Kidney capillary endothelial cell (primary cell): ENCODE data around the gene MAEA.

Experiments used
- DNase-seq: peaks from one replicate; pipeline ENCODE4 v3.0.0-alpha.2; 2018; ENCODE audit warnings: low spot score

Gene MAEA

DNA sequence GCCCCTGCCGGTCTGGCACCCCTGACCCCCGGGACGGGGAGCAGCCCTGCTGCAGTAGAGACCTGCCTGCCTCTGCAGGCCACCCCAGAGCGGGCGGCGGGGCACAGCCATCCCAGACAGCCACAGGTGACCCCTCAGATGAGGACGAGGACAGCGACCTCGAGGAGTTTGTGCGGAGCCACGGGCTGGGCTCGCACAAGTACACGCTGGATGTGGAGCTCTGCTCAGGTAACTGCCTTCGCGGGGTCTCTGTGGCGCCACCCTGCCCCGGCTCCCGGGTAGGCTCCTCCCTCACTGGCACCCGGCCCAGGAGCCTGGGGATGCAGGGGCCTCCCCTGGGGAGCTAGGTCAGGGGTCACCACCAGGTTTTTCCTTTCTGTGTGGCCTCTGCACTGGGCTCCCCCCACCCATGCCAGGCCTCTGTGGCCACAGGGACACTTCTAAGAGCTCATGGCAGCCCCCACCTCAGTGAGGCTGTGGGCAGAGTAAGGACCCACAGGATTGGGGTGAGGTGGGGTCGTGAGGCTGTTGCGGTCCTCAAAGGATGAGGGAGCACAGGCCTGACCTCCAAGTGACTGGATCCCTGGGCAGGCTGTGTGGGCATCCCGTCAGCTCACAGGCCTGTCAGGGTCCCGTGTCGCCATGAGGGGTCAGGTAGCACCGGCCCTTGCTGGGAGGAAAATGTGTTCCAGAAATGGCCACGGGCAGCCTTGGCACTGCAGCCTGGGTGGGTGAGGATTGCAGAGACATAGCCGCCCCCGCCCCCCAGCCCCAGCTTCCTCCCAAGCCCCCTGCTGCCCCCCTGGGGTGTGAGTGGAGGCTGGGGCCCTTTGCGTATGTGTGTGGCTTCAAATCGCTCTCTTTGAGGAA lies 63.7 kb downstream of the MAEA start:
- DNase-seq: no peak

DNA sequence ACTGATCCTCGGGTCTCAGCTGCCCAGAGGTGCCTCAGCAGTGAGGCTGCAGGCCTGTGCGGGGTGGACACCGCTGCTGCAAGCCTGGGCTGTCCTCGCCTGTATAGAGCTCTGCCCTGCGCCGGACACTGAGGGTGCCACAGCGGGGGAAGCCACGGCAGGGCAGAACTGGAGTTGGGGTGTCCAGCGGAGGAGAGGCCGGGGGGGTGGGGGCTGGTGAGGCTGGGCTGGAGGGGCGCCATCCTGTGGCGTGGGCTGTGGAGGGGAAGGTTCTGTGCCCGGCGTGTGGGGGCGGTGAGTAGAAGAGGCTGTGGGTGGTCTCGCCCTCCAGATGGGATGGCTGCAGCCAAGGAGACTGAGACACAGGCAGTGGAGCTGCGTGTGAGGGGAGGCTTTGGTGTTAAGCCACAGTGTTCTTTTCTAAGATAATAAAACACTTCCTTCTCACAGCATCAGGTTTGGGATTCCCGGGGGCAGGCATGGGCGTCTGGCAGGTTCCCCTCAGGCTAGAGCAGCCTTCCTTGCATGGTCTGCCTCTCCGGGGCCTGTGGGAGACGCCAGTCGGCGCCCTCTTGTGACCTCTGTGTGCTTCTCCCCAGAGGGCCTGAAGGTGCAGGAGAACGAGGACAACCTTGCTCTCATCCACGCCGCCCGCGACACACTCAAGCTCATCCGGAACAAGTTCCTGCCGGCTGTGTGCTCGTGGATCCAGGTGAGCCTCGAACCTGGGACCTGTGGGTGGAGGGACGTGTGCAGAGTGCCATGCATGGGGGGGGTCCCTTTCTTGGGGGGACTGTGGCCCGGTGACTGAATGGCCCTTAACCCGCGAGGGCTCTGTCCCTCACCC lies 64.7 kb downstream of the MAEA start:
- no peak for DNase-seq

DNA sequence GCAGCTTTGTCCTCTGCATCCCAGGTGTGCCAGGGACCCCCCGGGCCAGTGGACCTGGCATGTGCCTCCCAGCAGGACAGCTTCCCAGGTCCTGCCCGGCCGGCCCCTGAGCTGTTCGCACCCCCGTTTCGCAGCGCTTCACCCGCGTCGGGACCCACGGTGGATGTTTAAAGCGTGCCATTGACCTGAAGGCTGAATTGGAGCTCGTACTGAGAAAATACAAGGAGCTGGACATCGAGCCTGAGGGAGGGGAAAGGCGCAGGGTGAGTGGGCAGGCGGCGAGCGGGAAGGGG lies 65.2 kb downstream of the MAEA start:
- no peak for DNase-seq

- DNase-seq: no peak
Observed at GRCh38 chr4:1355378-1355777, 65.7 kb downstream of the MAEA start.

- peak; percentile 58 for DNase-seq
Observed at GRCh38 chr4:1356181-1356998, 66.7 kb downstream of the MAEA start.

DNA sequence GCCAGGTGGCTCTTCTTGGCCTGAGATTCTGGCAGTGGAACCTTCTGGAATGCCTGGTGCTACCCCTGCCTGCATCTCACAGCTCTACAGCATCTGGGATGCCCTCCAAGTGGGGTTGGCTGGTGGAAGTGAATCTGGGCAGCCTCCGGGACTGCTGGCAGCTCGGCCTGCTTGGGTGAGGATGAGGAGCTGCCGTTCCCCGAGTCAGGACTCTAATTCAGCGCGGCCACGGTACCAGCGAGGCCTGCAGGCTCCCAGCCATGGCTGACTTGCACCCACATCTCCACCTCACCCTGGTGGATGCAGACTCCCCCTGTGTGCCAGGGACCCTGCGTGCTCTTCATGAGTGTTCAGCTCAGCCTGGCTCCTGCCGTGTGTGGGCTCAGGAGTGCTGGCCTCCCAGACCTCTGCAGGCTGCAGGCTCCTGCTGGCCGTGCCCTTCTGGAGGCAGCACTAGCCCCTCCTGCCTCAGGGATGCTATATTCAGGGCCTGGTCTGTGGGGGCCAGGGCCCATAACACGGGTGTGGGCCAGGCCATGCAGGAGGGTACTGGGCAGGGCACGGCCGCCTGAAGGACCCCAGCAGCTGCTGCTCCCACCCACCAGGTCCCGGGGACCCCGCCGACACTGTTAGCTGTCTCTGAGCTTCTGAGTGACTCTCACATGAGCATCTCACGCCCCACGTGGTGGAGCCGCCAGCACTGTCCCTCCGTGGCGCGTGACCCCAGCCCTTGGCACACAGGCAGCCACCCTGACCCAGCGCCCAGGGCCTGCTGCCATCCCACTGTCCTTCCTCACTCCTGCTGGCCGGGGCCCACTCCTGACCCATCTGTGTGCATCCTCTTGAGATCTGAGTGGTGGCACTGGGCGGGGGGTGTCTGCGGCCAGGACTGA lies 67.9 kb downstream of the MAEA start:
- DNase-seq: no peak

DNA sequence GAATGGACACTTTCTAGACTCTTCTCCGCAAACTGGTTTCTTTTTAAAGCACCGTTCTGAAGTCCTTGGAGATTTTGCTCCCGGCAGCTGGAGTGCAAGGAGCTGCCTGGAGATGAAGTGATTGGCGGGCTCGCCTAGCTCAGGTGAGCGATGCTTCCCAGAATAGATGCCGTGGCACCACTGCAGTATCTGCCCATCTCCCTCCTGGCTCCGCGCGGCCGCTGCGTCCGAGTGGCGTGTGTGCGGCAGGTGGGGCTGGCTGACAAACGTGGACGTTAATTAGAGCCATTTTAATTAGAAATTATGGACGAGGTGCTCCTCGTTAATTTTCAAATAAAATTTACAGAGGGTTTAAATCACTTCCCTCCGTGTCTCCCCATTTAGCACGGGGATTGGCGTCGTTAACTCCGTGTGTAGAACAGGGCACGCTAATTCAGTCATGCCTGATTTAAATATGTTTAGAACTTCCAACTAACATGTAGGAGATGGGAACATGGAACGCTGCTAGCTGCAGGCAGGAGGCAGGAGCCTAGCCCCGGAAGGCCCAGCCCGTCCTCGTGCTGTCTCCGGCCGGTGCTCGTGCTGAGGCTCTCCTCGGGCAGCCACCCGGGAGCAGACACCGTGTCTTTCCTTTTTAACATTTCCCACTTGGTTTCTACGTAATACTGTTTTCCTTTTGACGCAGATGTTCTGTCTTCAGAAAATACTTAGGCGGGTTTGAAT lies 68.9 kb downstream of the MAEA start:
- DNase-seq: no peak

- DNase-seq: no peak
Observed at GRCh38 chr4:1359144-1359501, 69.4 kb downstream of the MAEA start.

DNA sequence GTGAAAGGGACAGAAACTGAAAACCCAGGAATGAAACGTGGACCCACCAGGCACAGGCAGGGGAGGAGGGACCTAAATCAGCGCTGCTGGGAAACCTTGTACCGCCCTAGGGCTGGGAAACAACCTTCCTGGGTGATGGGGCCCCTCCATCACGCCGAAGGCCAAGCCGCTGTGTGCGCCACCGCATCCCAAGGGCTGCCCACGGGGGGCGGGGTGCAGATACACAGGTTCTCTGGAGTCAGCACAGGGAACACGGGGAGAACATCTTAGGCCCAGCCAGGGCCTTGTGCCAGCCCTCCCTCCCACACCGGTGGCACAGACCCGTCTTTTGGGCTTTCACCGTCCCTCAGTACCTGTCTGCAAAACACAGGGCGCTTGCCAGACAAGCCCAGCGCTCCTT lies 70.3 kb downstream of the MAEA start:
- DNase-seq: no peak

DNA sequence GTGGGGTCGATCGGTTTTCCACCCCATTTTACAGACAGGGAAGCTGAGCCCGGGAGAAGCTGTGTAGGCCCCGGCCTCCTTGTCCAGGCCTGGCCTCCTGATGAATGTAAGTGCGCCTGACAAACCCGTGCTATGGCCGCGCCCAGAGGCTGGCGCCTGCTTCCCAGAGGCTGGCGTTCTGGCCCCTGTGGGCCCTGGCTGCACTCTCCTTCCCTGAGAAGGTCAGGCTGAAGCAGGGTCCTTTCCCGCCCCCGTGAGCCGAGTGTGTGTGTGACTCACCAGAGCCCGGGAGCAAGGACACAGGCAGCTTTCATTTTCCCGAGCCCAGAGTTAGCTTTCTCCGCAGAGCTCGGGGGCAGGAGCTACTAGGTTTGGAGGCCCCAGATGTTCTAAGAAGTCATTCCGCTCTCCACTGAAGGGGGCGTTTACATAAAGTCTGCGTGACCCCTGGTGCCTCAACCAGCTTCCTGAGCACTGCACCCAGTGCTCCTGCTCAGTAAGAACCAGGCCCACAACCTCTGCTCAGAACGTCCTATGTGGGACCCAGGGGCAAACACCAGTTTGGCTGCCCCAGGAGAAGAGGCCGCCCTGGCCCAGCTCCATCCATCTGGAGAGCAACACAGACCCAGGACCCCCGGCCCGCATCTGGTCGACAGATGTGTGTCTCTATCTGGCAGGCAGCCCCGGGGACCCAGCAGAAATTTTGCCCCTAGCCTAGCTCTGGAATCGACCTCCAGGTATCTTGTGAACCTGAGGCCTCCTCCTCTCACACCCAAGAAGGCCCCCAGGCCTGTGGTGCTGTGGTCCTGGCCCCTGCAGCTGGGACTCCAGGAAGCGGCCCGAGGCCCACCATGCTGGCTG lies 71.0 kb downstream of the MAEA start:
- DNase-seq: no peak

GRCh38 chr4:1361431-1361830 lies 71.7 kb downstream of the MAEA start:
- DNase-seq: no peak

DNA sequence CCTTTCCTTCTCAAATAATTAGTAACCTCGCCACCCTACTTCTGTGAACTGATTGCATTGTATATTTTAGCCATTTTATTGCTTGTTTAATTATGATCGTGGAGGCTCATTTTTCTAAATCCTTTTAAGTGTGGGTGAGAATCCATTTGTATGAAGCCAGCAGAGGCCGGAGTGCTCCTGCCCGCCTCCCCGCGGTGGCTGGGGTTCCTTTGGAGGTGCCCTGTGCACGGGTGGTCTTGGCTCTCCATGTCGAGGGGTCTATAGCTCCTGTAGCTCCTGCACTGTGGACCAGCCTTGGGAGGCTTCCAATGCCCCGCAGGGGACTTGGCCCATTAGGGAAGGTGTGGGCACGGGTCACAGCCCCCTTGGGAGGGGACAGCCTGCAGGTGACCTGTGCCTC lies 72.4 kb downstream of the MAEA start:
- no peak for DNase-seq

- no peak for DNase-seq
Observed at GRCh38 chr4:1362521-1362920, 72.8 kb downstream of the MAEA start.

GRCh38 chr4:1363513-1363912 lies 73.8 kb downstream of the MAEA start:
- no peak for DNase-seq

DNA sequence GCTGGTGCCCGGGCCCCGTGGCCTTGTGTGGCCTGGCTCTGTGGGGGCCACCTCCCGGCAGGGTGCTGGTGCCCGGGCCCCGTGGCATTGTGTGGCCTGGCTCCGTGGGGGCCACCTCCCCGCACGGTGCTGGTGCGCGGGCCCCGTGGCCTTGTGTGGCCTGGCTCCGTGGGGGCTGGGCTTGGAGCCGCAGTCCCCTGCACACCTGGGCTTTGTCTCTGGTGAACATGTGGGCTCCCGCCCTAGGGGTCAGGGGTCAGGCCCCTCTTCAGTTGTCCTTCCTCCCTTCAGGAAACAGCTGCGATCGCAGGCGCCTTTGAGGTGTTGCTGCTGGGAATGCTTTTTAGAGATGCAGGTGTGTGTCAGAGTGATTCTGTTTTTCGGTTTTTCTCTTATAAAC lies 74.5 kb downstream of the MAEA start:
- DNase-seq: no peak

DNA sequence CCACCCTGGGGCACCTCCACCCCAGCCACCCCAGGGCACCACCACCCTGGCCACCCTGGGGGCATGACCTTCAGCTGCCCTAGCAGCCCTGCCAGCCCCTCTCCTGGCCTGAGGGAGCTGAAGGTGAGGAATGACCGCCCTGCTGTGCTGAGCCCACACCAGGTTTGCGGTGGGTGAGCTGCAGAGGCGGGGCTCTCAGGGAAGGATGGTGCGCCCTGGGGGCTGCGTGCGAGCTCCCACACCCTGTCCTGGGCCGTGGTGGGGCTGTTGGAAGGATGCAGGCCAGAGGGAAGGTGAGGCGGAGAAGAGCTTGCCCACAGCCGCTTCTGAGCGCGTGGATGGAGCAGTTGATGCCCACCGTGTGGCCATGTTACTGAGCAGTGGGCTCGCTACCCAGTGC lies 75.1 kb downstream of the MAEA start:
- no peak for DNase-seq

DNA sequence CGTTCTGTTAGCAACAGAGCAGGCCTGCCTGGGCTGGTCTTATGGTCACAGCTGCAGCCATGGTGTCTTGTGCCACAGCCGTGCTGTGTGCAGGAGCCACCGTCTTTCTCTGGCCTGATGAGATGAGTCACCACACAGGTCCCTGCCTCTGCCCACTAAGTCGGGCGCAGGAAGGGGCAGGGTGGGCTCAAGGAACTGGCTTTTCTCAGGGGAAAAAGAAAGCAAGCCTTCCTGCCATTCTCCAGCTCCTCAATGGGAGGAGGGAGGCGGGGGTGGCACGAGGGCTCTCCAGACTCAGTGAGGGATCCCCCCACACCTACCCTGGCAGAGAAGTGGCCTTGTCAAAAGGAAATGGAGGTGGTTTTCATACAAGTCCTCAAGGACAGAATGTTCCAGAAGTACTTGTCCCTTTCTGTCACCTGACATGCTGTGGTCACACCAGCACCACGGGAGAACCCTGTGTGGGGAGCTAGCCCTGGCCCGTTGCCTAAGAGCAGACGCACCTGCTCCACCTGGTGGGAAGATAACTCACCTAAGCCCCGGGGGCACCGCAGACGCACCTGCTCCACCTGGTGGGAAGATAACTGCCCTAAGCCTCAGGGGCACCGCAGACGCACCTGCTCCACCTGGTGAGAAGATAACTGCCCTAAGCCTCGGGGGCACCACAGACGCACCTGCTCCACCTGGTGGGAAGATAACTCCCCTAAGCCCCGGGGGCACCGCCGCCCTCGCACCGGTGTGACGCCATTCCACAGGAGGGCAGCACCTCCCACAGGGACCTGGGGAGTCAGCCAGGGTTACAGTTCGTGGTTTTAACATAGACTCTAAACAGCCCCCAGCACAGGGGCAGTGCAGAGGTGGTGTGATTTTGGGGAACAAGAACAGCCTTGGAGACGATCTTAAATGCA lies 75.8 kb downstream of the MAEA start:
- no peak for DNase-seq

GRCh38 chr4:1366371-1367229 lies 76.9 kb downstream of the MAEA start:
- DNase-seq: no peak
